BJ (cell line): ENCODE measurements around the gene PAIP2. TPM values are rescaled to one million over a fixed set of nuclear protein-coding genes. Genes with fewer than 3 reads are reported as not detected.

Source experiments
- CTCF ChIA-PET: fragments of 350-600 bp; formaldehyde crosslinking; extraction: SDS; loops from one replicate; lab custom pipeline; 2021; ENCODE audit warnings: antibody characterized with exemption, inconsistent platforms; lab: Yijun Ruan, JAX
- POLR2A ChIA-PET: fragments of 300-600 bp; sonication (Branson Sonifier 250); formaldehyde crosslinking; extraction: SDS; loops from one replicate; lab custom pipeline; 2021; ENCODE audit warnings: antibody characterized with exemption; lab: Charles Lee
- DNase-seq: peaks from one replicate; pipeline ENCODE4 v3.0.0-alpha.2; 2011; ENCODE audit warnings: low read depth
- H3K27me3 ChIP-seq: 2 replicates; pipeline ENCODE4 v1.6.0; 2011; ENCODE audit warnings: low read length; ENCODE audit not compliant: control insufficient read depth, insufficient read depth
- H3K36me3 ChIP-seq: 2 replicates; pipeline ENCODE4 v1.5.1; 2011; ENCODE audit warnings: low read length; ENCODE audit not compliant: control insufficient read depth, insufficient read depth
- H3K4me3 ChIP-seq: 2 replicates; pipeline ENCODE4 v1.5.1; 2011; ENCODE audit warnings: low read depth, mild to moderate bottlenecking, control low read depth, low read length
- polyA minus RNA-seq: library from RNA; depleted of rRNA, polyadenylated mRNA; stranded (reverse); fragments of >200 nt; gene quantifications from 2 replicates; pipeline ENCODE4 v1.2.3, GENCODE V29; 2011; rRNA and poly(A)+ RNA removed
- polyA plus RNA-seq: library from polyadenylated mRNA; depleted of rRNA; stranded (reverse); fragments of >200 nt; gene quantifications from 2 replicates; pipeline ENCODE4 v1.2.3, GENCODE V29; 2011; rRNA removed
- TF ChIP-seq, protein P1 (sequence below): IDR thresholded peaks from 2 replicates; pipeline ENCODE4 v1.5.1; 2011; ENCODE audit warnings: low read depth, mild to moderate bottlenecking, control low read depth, inconsistent platforms, low read length, moderate library complexity; ENCODE audit not compliant: insufficient read depth

PAIP2 gene
- polyA plus RNA-seq (35.4 and 65.2 TPM in 2 replicates), polyA minus RNA-seq (17.9 and 22.9 TPM in 2 replicates)

DNA sequence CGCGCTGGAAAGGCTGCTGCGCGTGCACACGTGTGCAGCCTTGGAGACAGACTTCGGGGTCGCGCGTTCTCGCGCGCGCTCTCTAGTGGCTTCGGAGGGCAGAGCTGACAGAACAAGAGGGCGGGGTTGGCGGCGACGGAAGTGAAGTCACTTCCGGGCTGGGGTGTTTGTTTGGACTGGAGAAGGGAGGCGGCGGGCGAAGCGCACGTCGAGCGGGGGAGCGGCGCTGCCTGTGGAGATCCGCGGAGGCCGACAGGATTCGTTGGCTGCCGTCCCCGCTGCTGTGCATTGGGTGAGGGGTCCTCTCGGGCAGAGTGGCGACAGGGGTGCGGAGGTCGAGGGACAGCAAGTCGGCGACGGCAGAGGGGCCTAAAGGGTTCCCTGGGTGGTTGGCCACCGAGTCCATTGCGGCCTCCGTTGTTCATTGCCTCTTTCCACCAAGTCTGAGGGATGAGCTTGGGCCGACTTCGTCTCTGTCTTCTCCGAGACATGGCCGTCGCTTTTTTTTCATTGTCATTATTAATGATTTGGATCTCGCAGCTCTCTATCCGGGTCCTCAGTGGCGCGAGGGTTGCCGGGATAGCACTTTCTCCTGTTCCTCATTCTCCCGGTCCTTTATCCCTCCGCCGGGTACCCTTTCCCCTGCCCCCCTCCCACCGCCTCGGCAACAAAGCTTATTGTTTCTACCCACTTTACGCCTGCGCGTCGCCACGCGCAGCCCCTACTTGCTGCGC is at the start of gene PAIP2:
Gene PAIP2 (plus strand): TSS at position 166 of the 734 bp plus-strand sequence. CDS start 21,931 bp downstream, outside the sequence.
- TF ChIP-seq, protein P1, sequence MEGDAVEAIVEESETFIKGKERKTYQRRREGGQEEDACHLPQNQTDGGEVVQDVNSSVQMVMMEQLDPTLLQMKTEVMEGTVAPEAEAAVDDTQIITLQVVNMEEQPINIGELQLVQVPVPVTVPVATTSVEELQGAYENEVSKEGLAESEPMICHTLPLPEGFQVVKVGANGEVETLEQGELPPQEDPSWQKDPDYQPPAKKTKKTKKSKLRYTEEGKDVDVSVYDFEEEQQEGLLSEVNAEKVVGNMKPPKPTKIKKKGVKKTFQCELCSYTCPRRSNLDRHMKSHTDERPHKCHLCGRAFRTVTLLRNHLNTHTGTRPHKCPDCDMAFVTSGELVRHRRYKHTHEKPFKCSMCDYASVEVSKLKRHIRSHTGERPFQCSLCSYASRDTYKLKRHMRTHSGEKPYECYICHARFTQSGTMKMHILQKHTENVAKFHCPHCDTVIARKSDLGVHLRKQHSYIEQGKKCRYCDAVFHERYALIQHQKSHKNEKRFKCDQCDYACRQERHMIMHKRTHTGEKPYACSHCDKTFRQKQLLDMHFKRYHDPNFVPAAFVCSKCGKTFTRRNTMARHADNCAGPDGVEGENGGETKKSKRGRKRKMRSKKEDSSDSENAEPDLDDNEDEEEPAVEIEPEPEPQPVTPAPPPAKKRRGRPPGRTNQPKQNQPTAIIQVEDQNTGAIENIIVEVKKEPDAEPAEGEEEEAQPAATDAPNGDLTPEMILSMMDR, result peak; percentile 90
- CTCF ChIA-PET, result interaction anchor here (0.6 to 2.7 kb wide), 9 partner anchors 9 to 999 kb away, joined by 3 to 9 read pairs (median 6); no protein-coding TSS in a partner anchor
- peak within 1 kb of the TSS; percentile 100 for H3K4me3 ChIP-seq
- peak; percentile 88 for DNase-seq
- no peaks in the 10 kb centered on the region for H3K27me3 ChIP-seq
- H3K36me3 ChIP-seq, result no peaks in the 10 kb centered on the region
- POLR2A ChIA-PET, result interaction anchor here (0.5 to 1.1 kb wide), 8 partner anchors 23 to 317 kb away, joined by 3 to 15 read pairs (median 4); partner anchors contain the start of gene MATR3

DNA sequence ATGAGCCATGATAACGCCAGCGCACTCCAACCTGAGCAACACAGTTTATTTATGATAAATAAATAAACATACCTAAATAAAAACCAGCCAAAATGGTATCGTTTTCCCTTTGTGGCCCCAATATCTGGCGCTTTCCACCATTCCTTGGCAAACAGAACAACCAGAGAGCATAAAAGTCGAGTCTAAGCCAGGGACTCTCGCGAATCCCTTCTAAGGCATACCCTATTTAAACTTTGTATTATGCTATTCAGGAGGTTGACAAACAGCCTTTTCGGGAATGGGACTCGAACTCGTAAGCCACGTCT is 48.5 kb upstream of the PAIP2 start:
- no peaks in the 10 kb centered on the region for H3K27me3 ChIP-seq
- ChIA-PET POLR2A (interaction anchor here (1.4 to 1.5 kb wide), 2 partner anchors 21 to 718 kb away, joined by 3 to 4 read pairs; partner anchors contain the start of gene HSPA9), CTCF (interaction anchor here (0.6 to 1.1 kb wide), 3 partner anchors 188 to 714 kb away, joined by 3 read pairs; no protein-coding TSS in a partner anchor)
- H3K36me3 ChIP-seq, result no peaks in the 10 kb centered on the region
- DNase-seq, result no peak
- TF ChIP-seq, protein P1, result no peak
- peak overlapping the region; percentile 99 for H3K4me3 ChIP-seq

- Histone ChIP-seq H3K27me3 (no peaks in the 10 kb centered on the region), H3K4me3 (peak within 1 kb of the TSS; percentile 99), H3K36me3 (no peaks in the 10 kb centered on the region)
- ChIA-PET POLR2A (interaction anchor here (0.6 to 1.5 kb wide), 4 partner anchors 21 to 718 kb away, joined by 3 to 4 read pairs (median 3); partner anchors contain the start of genes HSPA9 and PAIP2), CTCF (interaction anchor here (0.6 to 1.2 kb wide), 6 partner anchors 11 to 683 kb away, joined by 3 to 7 read pairs (median 3); partner anchors contain the start of gene PAIP2)
- TF ChIP-seq, protein P1, result no peak
- DNase-seq, result peak; percentile 68
Measured at GRCh38 chr5:139293507-139294373, 47.9 kb upstream of the PAIP2 start, which contains the start of gene MATR3. TSS of gene MATR3 (plus strand) at chr5:139293740. CDS start at chr5:139307416, 13,676 bp downstream.

DNA sequence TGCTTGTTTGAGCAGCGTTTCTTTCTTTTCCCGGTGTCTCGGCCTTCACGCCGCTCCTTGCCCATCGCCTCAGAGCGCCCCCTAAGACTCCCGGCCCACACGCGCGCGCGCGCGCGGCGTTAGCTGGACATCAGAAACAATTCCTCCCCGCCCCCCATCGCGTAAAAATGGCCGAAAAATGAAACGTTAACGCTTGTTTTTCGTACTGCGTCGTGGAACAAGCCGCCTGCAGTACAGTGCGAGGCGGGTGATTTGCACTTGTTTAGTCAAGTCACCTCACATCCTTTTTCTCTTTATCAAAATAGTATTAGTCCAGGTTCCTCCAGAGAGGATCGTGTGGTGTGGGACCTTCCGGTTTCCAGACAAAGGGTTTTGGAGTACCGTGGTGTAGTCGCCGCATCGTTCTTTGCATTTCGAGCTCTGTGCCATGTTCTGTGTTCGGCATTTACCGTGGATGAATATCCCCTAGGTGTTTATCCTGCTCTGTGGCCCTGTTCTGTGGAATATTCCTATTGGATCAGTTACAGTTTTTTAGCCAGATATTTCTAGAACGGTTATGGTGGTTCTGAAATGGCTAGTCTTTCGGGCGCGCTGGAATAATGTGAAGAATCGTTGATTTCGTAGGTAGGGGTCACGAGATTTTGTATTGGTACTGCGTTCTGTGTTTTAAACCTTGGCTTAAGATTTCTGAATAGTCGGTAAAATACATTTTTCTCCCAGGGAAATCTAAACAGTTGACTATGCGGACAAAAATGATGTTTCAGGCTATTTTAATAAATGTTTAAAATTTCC is 47.1 kb upstream of the PAIP2 start:
- CTCF ChIA-PET, result interaction anchor here (0.7 to 1.2 kb wide), 3 partner anchors 10 to 59 kb away, joined by 3 to 7 read pairs (median 4); partner anchors contain the start of gene PAIP2
- POLR2A ChIA-PET, result interaction anchor here (0.6 to 1.5 kb wide), 4 partner anchors 22 to 1387 kb away, joined by 3 to 4 read pairs (median 3); partner anchors contain the start of genes HSPA9 and PAIP2
- Histone ChIP-seq H3K36me3 (no peaks in the 10 kb centered on the region), H3K27me3 (no peaks in the 10 kb centered on the region), H3K4me3 (peak overlapping the region; percentile 99)
- no peak for DNase-seq
- TF ChIP-seq, protein P1, result peak; percentile 61
